Activated CD4-positive, alpha-beta T cell treated with anti-CD3 and anti-CD28 coated beads, Interleukin-2, amount 10 ng/mL, durations not matched to agents 7 days and 5 days (primary cell): Measurements from ENCODE around the gene VPS39. TPM values are rescaled to one million over a fixed set of nuclear protein-coding genes. Genes with fewer than 3 reads are reported as not detected.

Experiments used
- CTCF ChIA-PET: fragments of 350-600 bp; sonication (Branson Sonifier 250); formaldehyde crosslinking; loops from one replicate; lab custom pipeline; 2021; ENCODE audit warnings: antibody characterized with exemption; lab: Charles Lee
- POLR2A ChIA-PET: fragments of 350-600 bp; sonication (Branson Sonifier 250); formaldehyde crosslinking; loops from one replicate; lab custom pipeline; 2021; ENCODE audit warnings: antibody characterized with exemption; lab: Charles Lee
- DNase-seq: peaks from one replicate; pipeline ENCODE4 v3.0.0-alpha.2; 2020
- H3K27ac Mint-ChIP-seq: one replicate; pipeline ENCODE4 v1.8.0; 2021; ENCODE audit warnings: mild to moderate bottlenecking, moderate library complexity, mixed read lengths
- H3K27me3 Mint-ChIP-seq: one replicate; pipeline ENCODE4 v1.8.0; 2021; ENCODE audit warnings: mixed read lengths
- H3K36me3 Mint-ChIP-seq: one replicate; pipeline ENCODE4 v1.8.0; 2021; ENCODE audit warnings: low read depth, mixed read lengths
- H3K4me1 Mint-ChIP-seq: one replicate; pipeline ENCODE4 v1.8.0; 2021; ENCODE audit warnings: mixed read lengths
- H3K4me3 Mint-ChIP-seq: one replicate; pipeline ENCODE4 v1.8.0; 2021; ENCODE audit warnings: mild to moderate bottlenecking, moderate library complexity, mixed read lengths
- H3K9me3 Mint-ChIP-seq: one replicate; pipeline ENCODE4 v1.8.0; 2021; ENCODE audit warnings: mixed read lengths
- total RNA-seq, 2 experiments: library from RNA; stranded (reverse); gene quantifications; one replicate each; pipeline ENCODE4 v1.2.3, GENCODE V29; 2021

Gene VPS39
- total RNA-seq, 2 experiments from 2014 or later: 66.8 to 77.5 TPM

DNA sequence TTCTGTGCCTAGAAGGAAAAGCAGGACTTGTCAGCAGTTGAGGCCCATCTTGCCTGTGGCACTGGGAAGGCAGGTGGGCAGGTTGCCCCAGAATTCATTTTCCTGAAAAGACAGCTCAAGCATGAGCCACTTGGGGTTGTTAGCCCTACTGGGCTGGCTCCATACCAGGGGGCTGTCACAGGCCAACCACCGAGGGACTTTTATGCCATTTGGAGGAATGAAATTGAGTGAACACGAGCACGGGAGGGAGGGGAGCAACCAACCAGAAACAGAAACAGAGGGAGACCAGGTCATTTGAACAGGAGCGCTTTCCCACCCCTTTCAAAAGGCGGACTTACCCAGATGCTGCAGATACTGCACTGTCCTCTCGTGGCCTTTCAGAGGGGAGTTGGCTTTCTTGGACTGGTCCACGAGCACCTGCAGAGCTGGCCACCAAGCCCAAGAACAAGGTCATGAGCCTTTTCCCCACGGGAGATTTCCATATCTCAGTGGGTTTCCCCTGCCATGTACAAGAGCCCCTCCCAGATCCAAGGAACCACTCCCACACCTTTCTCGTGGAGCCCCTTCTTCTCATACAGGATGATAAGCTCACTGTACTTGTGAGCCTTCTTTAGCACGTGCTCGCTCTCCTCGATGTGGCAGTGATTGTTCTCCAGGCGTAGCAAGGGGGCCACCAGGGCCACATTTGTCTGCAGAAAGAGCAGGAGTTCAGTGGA lies 41.7 kb downstream of the VPS39 start:
- CTCF ChIA-PET: no interaction called here
- no peaks in the 10 kb centered on the region for H3K27me3 Mint-ChIP-seq
- H3K27ac Mint-ChIP-seq: no peak overlapping the region
- peaks cover 49% of the 10 kb centered on the region for H3K36me3 Mint-ChIP-seq
- H3K4me1 Mint-ChIP-seq: peaks cover 12% of the 10 kb centered on the region
- no peak overlapping the region for H3K4me3 Mint-ChIP-seq
- POLR2A ChIA-PET: no interaction called here
- DNase-seq: no peak
- no peaks in the 10 kb centered on the region for H3K9me3 Mint-ChIP-seq

DNA sequence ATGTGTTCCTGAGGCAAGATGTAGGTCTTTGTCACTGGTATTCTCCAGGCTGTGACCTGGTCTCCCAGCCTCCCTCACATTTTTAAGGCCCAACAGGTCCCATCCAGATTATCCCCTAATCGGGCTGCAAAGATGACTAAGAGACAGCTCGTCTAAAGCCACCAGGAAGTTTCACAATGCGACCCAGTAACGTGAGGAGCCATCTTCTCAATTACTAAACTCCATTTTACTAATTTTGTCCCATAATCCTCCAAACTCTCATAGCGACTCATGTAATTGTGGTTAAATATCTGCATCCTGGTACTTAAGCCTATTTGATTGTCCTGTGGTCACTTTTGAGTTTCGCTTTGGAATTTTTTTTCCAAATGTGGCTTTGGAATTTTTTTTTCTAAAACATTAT lies 43.0 kb downstream of the VPS39 start:
- H3K27ac Mint-ChIP-seq: peak overlapping the region; percentile 28
- no peaks in the 10 kb centered on the region for H3K27me3 Mint-ChIP-seq
- peaks cover 44% of the 10 kb centered on the region for H3K36me3 Mint-ChIP-seq
- peaks cover 2% of the 10 kb centered on the region for H3K4me1 Mint-ChIP-seq
- POLR2A ChIA-PET: no interaction called here
- no peak overlapping the region for H3K4me3 Mint-ChIP-seq
- no peaks in the 10 kb centered on the region for H3K9me3 Mint-ChIP-seq
- DNase-seq: no peak
- CTCF ChIA-PET: no interaction called here

DNA sequence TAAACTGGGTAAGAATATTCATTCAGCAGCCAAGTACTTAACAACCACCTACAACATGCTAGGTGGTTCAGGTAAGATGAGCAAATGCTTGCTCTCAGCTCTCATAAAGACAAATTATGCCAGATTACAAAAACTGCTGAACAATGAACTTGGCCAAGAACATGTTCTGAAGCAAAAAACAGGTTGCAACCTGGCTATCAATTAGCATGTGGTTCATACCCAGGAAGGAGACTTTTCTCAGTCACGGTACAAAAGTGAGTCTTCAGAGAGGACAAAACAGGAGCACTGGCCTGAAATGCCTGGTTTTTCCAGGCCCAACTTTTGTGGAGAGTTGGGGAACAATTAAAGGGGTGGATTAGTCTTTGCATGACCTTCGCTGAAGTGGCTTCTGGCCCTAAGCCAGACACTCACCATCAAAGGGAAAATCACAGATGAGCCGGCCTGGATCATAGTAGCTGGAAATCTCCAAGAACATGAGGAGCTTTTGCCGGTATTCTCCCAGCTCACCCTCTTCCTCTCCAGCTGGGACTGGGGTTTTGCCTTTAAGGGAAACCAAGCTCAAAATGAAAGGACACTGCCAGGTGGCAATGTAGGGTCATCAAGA lies 44.1 kb downstream of the VPS39 start:
- Mint-ChIP-seq H3K4me3 (no peak overlapping the region), H3K36me3 (peaks cover 42% of the 10 kb centered on the region), H3K4me1 (no peaks in the 10 kb centered on the region), H3K9me3 (no peaks in the 10 kb centered on the region), H3K27ac (no peak overlapping the region), H3K27me3 (no peaks in the 10 kb centered on the region)
- CTCF ChIA-PET: interaction anchor here (0.8 to 1.5 kb wide), 2 partner anchors 10 to 44 kb away, joined by 3 to 4 read pairs; partner anchors contain the start of gene VPS39
- POLR2A ChIA-PET: no interaction called here
- DNase-seq: no peak

DNA sequence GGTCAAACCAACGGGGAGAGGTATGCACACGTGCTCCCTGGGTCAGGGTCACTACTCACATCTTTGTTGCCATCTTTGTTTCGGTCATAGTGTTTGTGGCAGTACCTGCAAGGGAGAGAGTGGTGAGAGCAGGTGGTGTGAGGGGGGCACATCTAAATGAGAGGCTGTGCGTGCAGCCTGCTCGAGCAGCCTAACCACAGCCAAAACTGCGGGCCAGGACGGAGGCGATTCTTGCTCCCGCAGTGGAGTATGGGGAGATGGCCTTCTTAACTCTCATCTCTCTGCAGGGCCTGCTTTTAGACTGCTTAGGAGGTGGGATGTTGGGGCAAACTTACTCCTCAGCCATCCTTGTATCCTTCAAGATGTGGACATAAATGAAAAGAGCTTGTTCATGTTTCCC lies 44.8 kb downstream of the VPS39 start:
- ChIA-PET POLR2A (no interaction called here), CTCF (interaction anchor here (0.8 to 1.5 kb wide), 2 partner anchors 9 to 45 kb away, joined by 3 to 4 read pairs; partner anchors contain the start of gene VPS39)
- Mint-ChIP-seq H3K27ac (no peak overlapping the region), H3K9me3 (no peaks in the 10 kb centered on the region), H3K27me3 (no peaks in the 10 kb centered on the region), H3K4me3 (no peak overlapping the region), H3K36me3 (peaks cover 48% of the 10 kb centered on the region), H3K4me1 (no peaks in the 10 kb centered on the region)
- DNase-seq: no peak

DNA sequence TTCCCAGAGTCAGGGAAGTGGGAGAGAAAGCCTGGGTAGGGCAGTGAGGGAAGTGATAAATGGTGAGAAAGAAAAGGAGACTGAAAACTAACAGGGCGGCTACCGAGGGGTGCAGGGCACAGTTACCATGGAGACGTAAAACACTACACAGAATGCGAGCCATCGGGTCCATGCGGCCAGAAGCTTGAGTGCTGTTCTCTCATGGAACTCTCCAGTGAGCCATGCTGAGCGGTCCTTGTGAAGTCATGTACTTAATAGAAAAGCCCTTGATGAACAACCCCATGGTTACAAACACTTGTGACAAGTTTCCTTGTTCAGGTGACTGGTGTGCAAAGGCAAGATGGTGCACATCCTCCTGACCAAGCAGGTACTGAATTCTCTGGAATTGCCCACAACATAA lies 48.0 kb downstream of the VPS39 start:
- Mint-ChIP-seq H3K9me3 (no peaks in the 10 kb centered on the region), H3K4me3 (no peak overlapping the region), H3K27ac (no peak overlapping the region), H3K4me1 (no peaks in the 10 kb centered on the region), H3K27me3 (no peaks in the 10 kb centered on the region), H3K36me3 (peaks cover 27% of the 10 kb centered on the region)
- no peak for DNase-seq
- ChIA-PET CTCF (interaction anchor here (0.5 to 1.2 kb wide), 3 partner anchors 9 to 207 kb away, joined by 3 to 4 read pairs (median 3); no protein-coding TSS in a partner anchor), POLR2A (no interaction called here)

GRCh38 chr15:42159381-42160015 lies 48.6 kb downstream of the VPS39 start:
- Mint-ChIP-seq H3K36me3 (peaks cover 27% of the 10 kb centered on the region), H3K4me3 (no peak overlapping the region), H3K9me3 (no peaks in the 10 kb centered on the region), H3K27ac (no peak overlapping the region), H3K27me3 (no peaks in the 10 kb centered on the region), H3K4me1 (no peaks in the 10 kb centered on the region)
- ChIA-PET CTCF (interaction anchor here (0.5 kb wide), 1 partner anchor 206 kb away, joined by 4 read pairs; no protein-coding TSS in a partner anchor), POLR2A (no interaction called here)
- DNase-seq: no peak

- Mint-ChIP-seq H3K36me3 (peaks cover 25% of the 10 kb centered on the region), H3K27me3 (no peaks in the 10 kb centered on the region), H3K4me3 (no peak overlapping the region), H3K4me1 (no peaks in the 10 kb centered on the region), H3K9me3 (no peaks in the 10 kb centered on the region), H3K27ac (no peak overlapping the region)
- ChIA-PET CTCF (no interaction called here), POLR2A (no interaction called here)
- DNase-seq: no peak
Observed at GRCh38 chr15:42158941-42159340, 49.2 kb downstream of the VPS39 start.

DNA sequence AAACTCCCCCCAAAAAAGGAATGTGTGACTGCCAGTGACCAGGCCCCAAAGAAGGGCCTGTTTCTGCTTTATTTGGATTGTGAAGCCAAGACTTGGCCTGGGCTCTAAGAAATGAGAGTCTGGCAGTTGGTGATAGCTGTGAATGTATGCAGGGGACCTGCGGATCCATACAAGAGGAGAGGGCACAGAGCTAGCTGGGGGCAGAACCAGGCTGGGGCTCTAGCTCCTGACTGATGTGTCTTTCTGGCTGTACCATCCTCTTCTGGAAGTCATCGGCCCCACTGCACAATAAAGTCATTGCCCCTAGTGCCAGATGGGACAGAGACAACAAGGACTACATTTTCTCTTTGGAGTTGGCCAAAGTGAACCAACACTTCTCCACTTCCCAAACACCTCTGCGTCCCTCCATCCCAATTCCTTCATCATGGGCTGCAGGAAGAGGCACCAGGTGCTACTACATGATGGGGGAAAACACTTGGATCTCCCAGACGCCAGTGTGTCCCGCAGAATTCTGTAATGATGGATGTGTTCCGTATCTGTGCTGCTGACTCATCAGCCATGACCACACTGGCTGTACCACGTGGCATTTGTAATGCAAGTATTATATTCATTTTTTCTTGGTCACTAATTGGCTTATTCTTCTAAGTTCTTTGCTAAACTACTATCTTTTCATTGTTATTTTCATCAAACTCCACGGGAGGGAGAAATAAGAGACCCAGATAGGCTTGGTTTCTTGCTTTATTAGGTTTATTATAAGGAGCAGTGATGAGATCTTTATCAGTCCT lies 49.9 kb downstream of the VPS39 start:
- ChIA-PET CTCF (no interaction called here), POLR2A (no interaction called here)
- no peak for DNase-seq
- H3K27ac Mint-ChIP-seq: no peak overlapping the region
- H3K4me1 Mint-ChIP-seq: no peaks in the 10 kb centered on the region
- no peaks in the 10 kb centered on the region for H3K9me3 Mint-ChIP-seq
- H3K27me3 Mint-ChIP-seq: no peaks in the 10 kb centered on the region
- H3K36me3 Mint-ChIP-seq: peaks cover 23% of the 10 kb centered on the region
- no peak overlapping the region for H3K4me3 Mint-ChIP-seq

GRCh38 chr15:42157381-42157780 lies 50.7 kb downstream of the VPS39 start:
- DNase-seq: no peak
- Mint-ChIP-seq H3K27ac (no peak overlapping the region), H3K4me3 (no peak overlapping the region), H3K27me3 (no peaks in the 10 kb centered on the region), H3K4me1 (no peaks in the 10 kb centered on the region), H3K9me3 (no peaks in the 10 kb centered on the region), H3K36me3 (peaks cover 23% of the 10 kb centered on the region)
- POLR2A ChIA-PET: no interaction called here
- CTCF ChIA-PET: no interaction called here

DNA sequence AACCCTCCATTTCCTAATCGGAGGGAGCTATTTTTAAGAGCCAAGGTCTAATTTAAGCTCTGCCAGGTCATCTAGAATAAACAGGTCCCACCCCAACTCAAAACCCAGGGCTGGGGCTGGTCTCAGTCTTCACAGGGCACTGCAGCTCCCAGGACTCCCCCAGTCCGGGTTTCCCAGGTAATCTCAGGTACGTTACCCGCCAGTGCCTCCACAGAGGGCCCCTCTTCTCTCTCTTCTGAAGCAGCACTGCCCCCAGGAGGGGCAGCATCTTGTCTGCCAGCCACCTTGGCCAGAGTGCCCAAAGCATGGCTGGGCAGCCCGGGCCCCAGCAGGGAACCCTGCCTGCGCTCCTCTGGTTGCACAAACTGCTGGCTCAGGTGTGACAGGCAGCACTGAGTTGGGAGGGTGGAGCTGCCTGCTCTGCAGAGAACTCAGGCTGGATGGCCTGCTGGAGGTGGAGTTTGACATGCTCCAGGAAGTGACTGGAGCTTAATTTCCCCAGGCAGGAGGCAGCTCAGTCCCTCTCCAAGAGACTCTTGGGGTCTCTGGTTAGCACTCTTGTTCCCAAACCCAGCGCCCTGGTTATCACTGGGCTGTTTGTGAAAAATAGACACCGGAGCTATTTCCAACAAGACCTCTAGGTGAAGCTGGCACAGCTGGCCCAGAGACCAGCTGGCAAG lies 51.7 kb downstream of the VPS39 start, which contains the start of gene PLA2G4F:
PLA2G4F (minus strand) TSS at position 394 of the 680 bp plus-strand sequence; CDS start at position 307, 87 bp downstream.
- POLR2A ChIA-PET: interaction anchor here (1.2 kb wide), 1 partner anchor 25 kb away, joined by 3 read pairs; no protein-coding TSS in a partner anchor
- H3K9me3 Mint-ChIP-seq: no peaks in the 10 kb centered on the region
- CTCF ChIA-PET: interaction anchor here (0.6 to 1.0 kb wide), 2 partner anchors 14 to 550 kb away, joined by 4 read pairs; no protein-coding TSS in a partner anchor
- DNase-seq: no peak
- no peak within 1 kb of the TSS for H3K27ac Mint-ChIP-seq
- H3K4me1 Mint-ChIP-seq: no peaks in the 10 kb centered on the region
- no peak within 1 kb of the TSS for H3K4me3 Mint-ChIP-seq
- no peaks in the 10 kb centered on the region for H3K27me3 Mint-ChIP-seq
- H3K36me3 Mint-ChIP-seq: peaks cover 14% of the 10 kb centered on the region

GRCh38 chr15:42155546-42156242 lies 52.4 kb downstream of the VPS39 start:
- H3K4me3 Mint-ChIP-seq: no peak overlapping the region
- peaks cover 12% of the 10 kb centered on the region for H3K36me3 Mint-ChIP-seq
- no peak overlapping the region for H3K27ac Mint-ChIP-seq
- H3K4me1 Mint-ChIP-seq: no peaks in the 10 kb centered on the region
- H3K9me3 Mint-ChIP-seq: no peaks in the 10 kb centered on the region
- DNase-seq: no peak
- POLR2A ChIA-PET: interaction anchor here (1.2 kb wide), 1 partner anchor 24 kb away, joined by 3 read pairs; no protein-coding TSS in a partner anchor
- H3K27me3 Mint-ChIP-seq: no peaks in the 10 kb centered on the region
- CTCF ChIA-PET: interaction anchor here (0.6 to 1.0 kb wide), 2 partner anchors 13 to 550 kb away, joined by 4 read pairs; no protein-coding TSS in a partner anchor
